ENCODE measurements around the gene SPOCD1. TPM values are rescaled to one million over a fixed set of nuclear protein-coding genes. Genes with fewer than 3 reads are reported as not detected.

The SPOCD1 gene
- total and polyA plus RNA-seq, 4 experiments from 2014 or later: 0.61 to 0.94 TPM; not detected in 2

DNA sequence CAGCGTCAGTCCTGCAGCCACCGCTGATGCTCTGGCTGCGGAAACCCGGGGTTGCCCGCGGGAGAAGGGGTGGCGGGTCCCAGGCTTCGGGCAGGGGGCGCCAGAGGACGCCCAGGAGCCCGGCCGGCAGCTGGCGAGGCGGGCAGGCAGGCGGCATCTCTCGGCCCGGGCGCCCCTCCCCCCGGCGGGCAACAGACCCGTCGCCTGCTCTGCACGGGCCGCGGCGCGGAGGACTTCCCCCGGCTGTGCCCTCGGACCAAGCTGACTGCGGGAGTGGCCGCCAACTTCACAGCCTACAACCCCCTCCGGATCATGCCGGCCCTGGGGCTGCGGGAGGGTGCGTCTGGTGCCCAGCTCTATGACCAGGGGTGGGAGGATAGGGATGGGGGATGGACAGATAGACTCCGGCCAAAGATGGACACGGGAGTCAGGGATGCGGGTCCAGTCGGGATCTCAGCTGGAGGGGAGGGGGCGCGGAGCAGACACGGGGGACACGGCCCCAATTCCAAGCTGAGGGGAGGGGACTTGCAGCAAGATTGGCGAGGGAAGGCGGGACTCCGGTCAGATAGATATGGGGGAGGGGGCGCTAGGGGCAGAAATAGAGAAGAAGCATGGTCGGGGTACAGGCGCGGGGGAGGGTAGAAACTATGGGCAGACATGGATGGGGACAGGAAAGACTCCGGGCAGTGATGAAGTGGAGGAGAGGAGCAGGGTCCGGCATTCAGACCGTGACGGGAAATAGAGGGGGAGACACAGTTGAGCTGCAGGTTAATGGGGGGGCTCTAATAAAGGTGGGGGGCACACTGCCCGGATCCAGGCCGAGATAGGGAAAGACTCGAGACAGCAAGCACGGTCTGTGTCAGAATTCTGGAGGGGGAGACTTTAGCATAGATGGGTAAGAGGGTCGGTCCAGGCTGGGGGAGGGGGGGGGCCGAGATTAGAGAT is 52.8 kb downstream of the SPOCD1 start:
- H3K27me3 ChIP-seq (ENCODE audit: insufficient read depth, low read length): peaks cover 10% of the 10 kb centered on the region
- intact Hi-C loops (cut with micrococcal nuclease): loop anchor here (1.0 to 10.0 kb wide), 5 partner anchors 9 to 442 kb away; partner anchors contain the start of genes CCDC28B, DCDC2B, IQCC and PTP4A2
- Mint-ChIP-seq H3K27ac (peak overlapping the region in 3 of 7 donors; percentile 32 to 67 (median 48)), H3K27me3 (peaks cover 0 to 2% of the 10 kb centered on the region in 2 donors), H3K9me3 (no peaks in the 10 kb centered on the region), H3K4me3 (peak overlapping the region; percentile 55 to 88 (median 82)), H3K36me3 (no peaks in the 10 kb centered on the region), H3K4me1 (peaks cover 11 to 39% (median 17%) of the 10 kb centered on the region in 4 donors)
- peaks cover 35% of the 10 kb centered on the region for H3K4me1 ChIP-seq (ENCODE audit: insufficient read depth, low read length)
- POLR2A ChIA-PET (ENCODE audit: partially characterized antibody): interaction anchor here (1.1 to 3.5 kb wide), 3 partner anchors 26 to 344 kb away, joined by 3 to 32 read pairs (median 3); partner anchors contain the start of gene KPNA6
- H3K4me3 ChIP-seq (ENCODE audit: low read length in 2 of 2): peak overlapping the region; percentile 51 to 61
- peak; percentile 65 to 71 (median 65) for DNase-seq
- H3K9me3 ChIP-seq (ENCODE audit: control insufficient read depth in 1 of 2, low read length in 2 of 2): no peaks in the 10 kb centered on the region
- no peaks in the 10 kb centered on the region for H3K36me3 ChIP-seq (ENCODE audit: insufficient read depth, low read length)
- no peak overlapping the region for H3K27ac ChIP-seq (ENCODE audit: low read depth, low read length)
- CTCF ChIA-PET (ENCODE audit: partially characterized antibody): interaction anchor here (0.8 to 4.3 kb wide), 10 partner anchors 9 to 300 kb away, joined by 3 to 57 read pairs (median 3); no protein-coding TSS in a partner anchor

DNA sequence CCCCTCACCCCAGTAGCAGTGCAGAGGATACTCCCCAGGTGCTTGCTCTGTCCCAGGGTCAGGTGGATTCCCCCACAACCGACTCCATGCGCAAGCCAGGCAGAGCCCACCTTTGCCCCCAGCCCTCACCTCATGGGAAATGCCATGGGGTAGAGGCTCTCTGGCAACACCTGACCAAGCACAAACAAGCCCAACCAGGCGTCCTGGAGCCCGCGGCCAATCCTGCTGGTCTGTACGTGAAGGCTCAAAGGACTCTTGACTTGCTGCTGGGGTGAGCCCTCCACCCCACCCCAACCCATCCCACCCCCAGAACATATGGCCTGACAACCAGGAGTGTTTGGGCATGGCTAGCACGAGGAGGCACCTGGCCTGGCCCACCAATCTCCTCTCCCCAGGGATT is 53.5 kb downstream of the SPOCD1 start:
- Histone ChIP-seq H3K27me3 (ENCODE audit: insufficient read depth, low read length) (peaks cover 10% of the 10 kb centered on the region), H3K4me1 (ENCODE audit: insufficient read depth, low read length) (peaks cover 35% of the 10 kb centered on the region), H3K4me3 (ENCODE audit: low read length in 2 of 2) (peak overlapping the region in 1 of 2 donors; percentile 51), H3K36me3 (ENCODE audit: insufficient read depth, low read length) (no peaks in the 10 kb centered on the region), H3K27ac (ENCODE audit: low read depth, low read length) (no peak overlapping the region), H3K9me3 (ENCODE audit: control insufficient read depth in 1 of 2, low read length in 2 of 2) (no peaks in the 10 kb centered on the region)
- no peak for DNase-seq
- peak overlapping the region in 6 of 8 donors; percentile 40 to 71 (median 59) for H3K4me3 Mint-ChIP-seq
- H3K9me3 Mint-ChIP-seq: no peaks in the 10 kb centered on the region
- peaks cover 0 to 2% of the 10 kb centered on the region in 2 donors for H3K27me3 Mint-ChIP-seq
- ChIA-PET POLR2A (ENCODE audit: partially characterized antibody) (interaction anchor here (1.1 to 3.5 kb wide), 3 partner anchors 26 to 345 kb away, joined by 3 to 32 read pairs (median 3); partner anchors contain the start of gene KPNA6), CTCF (ENCODE audit: partially characterized antibody) (interaction anchor here (0.8 to 4.3 kb wide), 8 partner anchors 9 to 301 kb away, joined by 3 to 57 read pairs (median 4); no protein-coding TSS in a partner anchor)
- H3K36me3 Mint-ChIP-seq: no peaks in the 10 kb centered on the region
- intact Hi-C loops (cut with micrococcal nuclease): loop anchor here (1.0 to 10.0 kb wide), 5 partner anchors 10 to 442 kb away; partner anchors contain the start of genes CCDC28B, DCDC2B, IQCC and PTP4A2
- peaks cover 11 to 39% (median 17%) of the 10 kb centered on the region in 4 donors for H3K4me1 Mint-ChIP-seq
- peak overlapping the region in 2 of 7 donors; percentile 32 to 35 for H3K27ac Mint-ChIP-seq

DNA sequence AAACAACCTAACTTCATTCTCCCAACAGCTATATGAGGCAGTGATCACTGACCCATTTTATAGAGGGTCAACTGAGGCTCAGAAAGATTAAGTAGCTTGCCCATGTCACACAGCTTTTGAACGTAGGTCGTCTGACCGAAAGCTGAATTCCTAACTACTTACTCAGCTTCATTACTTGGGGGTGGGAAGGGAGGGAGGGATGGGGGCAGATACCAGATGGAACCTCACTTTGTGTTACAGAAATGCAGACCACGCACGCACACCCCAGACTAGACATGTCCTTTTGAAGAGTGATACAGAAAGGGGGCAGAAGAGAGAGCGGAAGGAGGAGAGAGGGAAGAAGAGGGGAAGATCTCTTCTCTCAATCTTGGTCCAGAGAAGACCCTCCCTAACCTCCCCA is 53.9 kb downstream of the SPOCD1 start:
- intact Hi-C loops (cut with micrococcal nuclease): loop anchor here (1.0 to 10.0 kb wide), 5 partner anchors 10 to 443 kb away; partner anchors contain the start of genes CCDC28B, DCDC2B, IQCC and PTP4A2
- Histone ChIP-seq H3K36me3 (ENCODE audit: insufficient read depth, low read length) (no peaks in the 10 kb centered on the region), H3K27me3 (ENCODE audit: insufficient read depth, low read length) (peaks cover 10% of the 10 kb centered on the region), H3K4me1 (ENCODE audit: insufficient read depth, low read length) (peaks cover 35% of the 10 kb centered on the region), H3K27ac (ENCODE audit: low read depth, low read length) (no peak overlapping the region), H3K9me3 (ENCODE audit: control insufficient read depth in 1 of 2, low read length in 2 of 2) (no peaks in the 10 kb centered on the region), H3K4me3 (ENCODE audit: low read length in 2 of 2) (no peak overlapping the region)
- no peaks in the 10 kb centered on the region for H3K9me3 Mint-ChIP-seq
- ChIA-PET POLR2A (ENCODE audit: partially characterized antibody) (no interaction called here), CTCF (ENCODE audit: partially characterized antibody) (interaction anchor here (0.7 to 4.3 kb wide), 3 partner anchors 23 to 202 kb away, joined by 3 to 57 read pairs (median 7); no protein-coding TSS in a partner anchor)
- peak overlapping the region in 2 of 7 donors; percentile 18 to 32 for H3K27ac Mint-ChIP-seq
- peaks cover 11 to 39% (median 17%) of the 10 kb centered on the region in 4 donors for H3K4me1 Mint-ChIP-seq
- no peaks in the 10 kb centered on the region for H3K36me3 Mint-ChIP-seq
- H3K4me3 Mint-ChIP-seq: peak overlapping the region in 7 of 8 donors; percentile 31 to 71 (median 65)
- DNase-seq: no peak
- H3K27me3 Mint-ChIP-seq: peaks cover 0 to 2% of the 10 kb centered on the region in 2 donors

DNA sequence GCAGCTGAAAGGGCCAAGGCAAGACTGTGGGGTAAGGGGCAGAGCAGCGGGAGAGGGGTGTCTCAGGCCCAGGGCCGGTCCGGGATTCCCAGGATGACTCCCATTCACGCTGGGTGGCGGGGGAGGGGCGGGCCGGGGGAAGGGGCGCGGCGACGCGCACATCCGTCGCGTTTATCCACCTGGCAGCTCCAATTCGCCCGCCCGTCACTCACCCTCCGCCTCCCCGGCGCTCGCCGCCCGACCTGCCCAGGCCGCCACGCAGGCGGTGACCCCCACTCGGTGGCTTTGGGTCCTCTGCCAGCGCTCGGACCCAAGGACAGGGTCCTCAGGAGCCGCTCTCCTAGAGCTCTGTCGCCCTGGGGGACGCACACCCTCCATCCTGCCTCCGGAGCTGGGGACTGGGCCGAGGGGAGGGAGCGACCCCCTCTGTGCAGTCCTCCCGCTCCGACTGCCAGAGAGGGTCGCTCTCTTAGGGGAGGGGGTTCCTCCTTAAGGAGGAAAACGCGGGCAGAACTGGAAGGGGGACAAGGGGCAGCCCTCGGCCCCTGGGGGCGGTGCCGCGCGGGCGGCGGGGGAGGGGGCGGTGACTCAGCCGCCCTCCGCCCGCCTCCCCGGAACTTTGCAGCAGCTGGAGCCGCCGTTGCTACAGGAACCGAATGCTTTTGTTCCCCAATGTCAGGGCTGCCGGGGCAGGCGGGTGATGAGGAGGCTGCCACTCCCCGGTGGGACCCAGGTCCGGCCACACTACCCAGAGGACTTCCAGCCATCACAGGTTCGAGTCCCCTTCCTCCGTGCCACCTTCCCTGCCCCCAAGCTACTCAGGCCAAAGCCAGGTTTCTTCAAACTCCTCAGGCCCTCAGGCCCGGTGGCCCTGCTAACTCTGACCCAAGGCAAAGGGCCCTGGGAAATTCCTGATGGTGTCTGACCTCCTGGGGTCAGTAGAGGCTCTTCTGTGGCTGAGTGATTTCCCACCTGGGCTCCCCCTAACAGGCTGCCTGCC is 55.1 kb downstream of the SPOCD1 start:
- Histone ChIP-seq H3K9me3 (ENCODE audit: control insufficient read depth in 1 of 2, low read length in 2 of 2) (no peaks in the 10 kb centered on the region), H3K36me3 (ENCODE audit: insufficient read depth, low read length) (no peaks in the 10 kb centered on the region), H3K27ac (ENCODE audit: low read depth, low read length) (no peak overlapping the region), H3K4me3 (ENCODE audit: low read length in 2 of 2) (peak overlapping the region; percentile 52 to 79), H3K27me3 (ENCODE audit: insufficient read depth, low read length) (peaks cover 10% of the 10 kb centered on the region), H3K4me1 (ENCODE audit: insufficient read depth, low read length) (peaks cover 35% of the 10 kb centered on the region)
- no peaks in the 10 kb centered on the region for H3K36me3 Mint-ChIP-seq
- H3K9me3 Mint-ChIP-seq: no peaks in the 10 kb centered on the region
- ChIA-PET CTCF (ENCODE audit: partially characterized antibody) (interaction anchor here (0.9 to 4.3 kb wide), 3 partner anchors 15 to 28 kb away, joined by 3 to 57 read pairs (median 4); no protein-coding TSS in a partner anchor), POLR2A (ENCODE audit: partially characterized antibody) (interaction anchor here (0.7 to 1.8 kb wide), 6 partner anchors 8 to 348 kb away, joined by 3 to 10 read pairs (median 4); partner anchors contain the start of genes KPNA6, PTP4A2 and SPOCD1)
- intact Hi-C loops (cut with micrococcal nuclease): loop anchor here (5.0 to 10.0 kb wide), 2 partner anchors 177 to 444 kb away; partner anchors contain the start of genes CCDC28B, DCDC2B, IQCC and PTP4A2
- peak overlapping the region; percentile 64 to 86 (median 72) for H3K4me3 Mint-ChIP-seq
- H3K27ac Mint-ChIP-seq: peak overlapping the region in 4 of 7 donors; percentile 32 to 82 (median 71)
- H3K27me3 Mint-ChIP-seq: peaks cover 0 to 2% of the 10 kb centered on the region in 2 donors
- peaks cover 11 to 39% (median 17%) of the 10 kb centered on the region in 4 donors for H3K4me1 Mint-ChIP-seq
- DNase-seq: peak; percentile 55 to 82 (median 62)

DNA sequence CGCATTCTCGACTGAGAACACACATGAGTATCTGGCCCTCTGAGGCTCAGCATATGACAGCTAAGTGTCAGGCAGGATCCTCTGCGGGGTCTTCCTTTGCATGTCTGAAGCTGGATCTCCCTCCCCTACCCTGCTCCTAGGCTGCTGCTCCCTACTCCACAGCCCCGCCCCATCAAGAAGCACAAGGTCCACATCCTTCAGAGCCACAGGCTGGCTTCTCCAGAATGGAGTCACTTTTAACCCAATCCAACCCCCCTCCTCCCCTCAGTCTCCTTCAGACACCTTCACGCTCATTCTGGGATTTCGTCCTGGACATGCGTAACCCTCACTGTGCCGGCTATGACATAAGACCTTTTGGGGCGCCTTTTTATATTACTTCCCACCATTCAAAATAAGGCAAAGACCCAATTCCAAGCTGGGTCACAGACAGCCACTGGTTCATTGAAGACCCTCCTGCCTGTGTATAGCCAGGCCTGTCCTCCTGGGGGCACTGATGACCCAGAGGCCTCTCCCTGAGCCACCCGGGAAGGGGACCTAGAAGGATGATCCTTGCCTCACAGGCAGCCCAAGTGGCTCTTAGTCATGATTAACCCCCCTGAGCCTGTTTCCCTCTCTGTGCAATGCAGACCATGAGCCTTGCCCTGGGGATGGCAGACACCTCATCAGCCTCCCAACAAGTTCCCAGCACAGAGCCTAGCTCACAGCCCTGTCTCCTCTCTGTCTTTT is 56.4 kb downstream of the SPOCD1 start:
- no peaks in the 10 kb centered on the region for H3K36me3 ChIP-seq (ENCODE audit: insufficient read depth, low read length)
- H3K9me3 Mint-ChIP-seq: no peaks in the 10 kb centered on the region
- no peak overlapping the region for H3K27ac ChIP-seq (ENCODE audit: low read depth, low read length)
- intact Hi-C loops (cut with micrococcal nuclease): loop anchor here (5.0 to 10.0 kb wide), 2 partner anchors 178 to 445 kb away; partner anchors contain the start of genes CCDC28B, DCDC2B, IQCC and PTP4A2
- H3K4me3 ChIP-seq (ENCODE audit: low read length in 2 of 2): no peak overlapping the region
- no peaks in the 10 kb centered on the region for H3K9me3 ChIP-seq (ENCODE audit: control insufficient read depth in 1 of 2, low read length in 2 of 2)
- ChIA-PET POLR2A (ENCODE audit: partially characterized antibody) (interaction anchor here (0.8 to 1.8 kb wide), 4 partner anchors 9 to 179 kb away, joined by 3 to 10 read pairs (median 4); partner anchors contain the start of gene PTP4A2), CTCF (ENCODE audit: partially characterized antibody) (interaction anchor here (2.0 to 4.3 kb wide), 2 partner anchors 29 to 30 kb away, joined by 6 to 57 read pairs; no protein-coding TSS in a partner anchor)
- H3K4me1 ChIP-seq (ENCODE audit: insufficient read depth, low read length): peaks cover 35% of the 10 kb centered on the region
- no peak for DNase-seq
- H3K27ac Mint-ChIP-seq: peak overlapping the region in 3 of 7 donors; percentile 12 to 77 (median 32)
- peaks cover 9 to 31% (median 16%) of the 10 kb centered on the region in 4 donors for H3K4me1 Mint-ChIP-seq
- no peaks in the 10 kb centered on the region for H3K36me3 Mint-ChIP-seq
- H3K27me3 ChIP-seq (ENCODE audit: insufficient read depth, low read length): peaks cover 10% of the 10 kb centered on the region
- H3K4me3 Mint-ChIP-seq: peak overlapping the region; percentile 36 to 72 (median 62)
- H3K27me3 Mint-ChIP-seq: no peaks in the 10 kb centered on the region

Data from CD4-positive, alpha-beta memory T cell (primary cell).